Measurements from ENCODE around the gene U2AF1L4. TPM values are rescaled to one million over a fixed set of nuclear protein-coding genes. Genes with fewer than 3 reads are reported as not detected.
A peak's percentile ranks its signal among the peaks of the same experiment; 100 is the strongest.
"Not testable (repeated sequence)": the region's sequence is repeated elsewhere in the genome, so short reads cannot be mapped to it uniquely, and the experiment has no call there.

Gene U2AF1L4
- polyA plus RNA-seq, 12 donors: 10.6 to 36.2 (median 13.0) TPM; not detected in 1

- no peak for DNase-seq
Measured at GRCh38 chr19:35727053-35727955, 17.9 kb downstream of the U2AF1L4 start.

- no peak for DNase-seq
Measured at GRCh38 chr19:35725216-35725861, 19.9 kb downstream of the U2AF1L4 start.

- no peak for DNase-seq
Measured at GRCh38 chr19:35724560-35724959, 20.7 kb downstream of the U2AF1L4 start.

GRCh38 chr19:35724132-35724531 lies 21.1 kb downstream of the U2AF1L4 start:
- not testable (repeated sequence) for DNase-seq

GRCh38 chr19:35723671-35724070 lies 21.5 kb downstream of the U2AF1L4 start:
- DNase-seq: no peak

- DNase-seq: no peak
Measured at GRCh38 chr19:35722897-35723296, 22.3 kb downstream of the U2AF1L4 start.

GRCh38 chr19:35722461-35722860 lies 22.8 kb downstream of the U2AF1L4 start:
- DNase-seq: no peak

GRCh38 chr19:35721374-35721773 lies 23.8 kb downstream of the U2AF1L4 start:
- DNase-seq: no peak

GRCh38 chr19:35720648-35721047 lies 24.6 kb downstream of the U2AF1L4 start:
- no peak for DNase-seq

GRCh38 chr19:35720163-35720524 lies 25.1 kb downstream of the U2AF1L4 start:
- DNase-seq: no peak

GRCh38 chr19:35719402-35720162 lies 25.6 kb downstream of the U2AF1L4 start:
- no peak for DNase-seq

- no peak for DNase-seq
Measured at GRCh38 chr19:35718345-35719041, 26.7 kb downstream of the U2AF1L4 start.

GRCh38 chr19:35717665-35718344 lies 27.4 kb downstream of the U2AF1L4 start, which contains the start of gene KMT2B:
KMT2B (plus strand) TSS chr19:35718003; CDS start chr19:35718019, 16 bp downstream.
- no peak for DNase-seq

GRCh38 chr19:35716801-35717664 lies 28.2 kb downstream of the U2AF1L4 start:
- peak; percentile 95 for DNase-seq

GRCh38 chr19:35715981-35716800 lies 29.0 kb downstream of the U2AF1L4 start:
- no peak for DNase-seq

GRCh38 chr19:35715355-35715809 lies 29.8 kb downstream of the U2AF1L4 start:
- DNase-seq: no peak

- no peak for DNase-seq
Measured at GRCh38 chr19:35714601-35715354, 30.4 kb downstream of the U2AF1L4 start.

- no peak for DNase-seq
Measured at GRCh38 chr19:35713904-35714495, 31.2 kb downstream of the U2AF1L4 start.

All from muscle of arm (tissue), 12 donors.